Central memory CD4-positive, alpha-beta T cell (primary cell): ENCODE measurements around the gene SLC22A1.
"Not testable (repeated sequence)": the region's sequence is repeated elsewhere in the genome, so short reads cannot be mapped to it uniquely, and the experiment has no call there.

ENCODE experiments used
- DNase-seq: peaks from one replicate; pipeline ENCODE4 v3.0.0; 2022
- total RNA-seq, 3 experiments: gene quantifications; one replicate each; lab custom pipeline; 2026; lab: John Stamatoyannopoulos, UW

The SLC22A1 gene
- 0.19 to 0.92 (median 0.60) reads per million in 3 experiments for total RNA-seq

- no peak for DNase-seq
These were observed at the start of gene SLC22A1 for GRCh38 chr6:160121558-160121957. SLC22A1 (plus strand) TSS chr6:160121815; CDS start chr6:160121936, 121 bp downstream.

DNA sequence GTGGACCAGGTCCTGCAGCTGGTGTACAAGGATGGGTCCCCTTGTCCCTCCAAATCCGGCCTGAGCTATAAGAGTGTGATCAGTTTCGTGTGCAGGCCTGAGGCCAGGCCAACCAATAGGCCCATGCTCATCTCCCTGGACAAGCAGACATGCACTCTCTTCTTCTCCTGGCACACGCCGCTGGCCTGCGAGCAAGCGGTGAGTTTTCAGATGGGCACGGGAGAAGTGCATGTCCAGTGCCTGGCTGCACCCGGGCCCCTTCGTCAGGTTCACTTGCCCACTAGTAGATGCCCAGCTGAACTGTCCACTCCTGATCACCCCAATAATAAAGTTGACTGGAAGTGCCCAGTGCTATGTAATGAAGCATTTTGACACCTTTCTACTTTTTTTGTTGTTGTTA is 48.3 kb upstream of the SLC22A1 start:
- DNase-seq, result no peak

- no peak for DNase-seq
These were observed 45.6 kb upstream of the SLC22A1 start for GRCh38 chr6:160076009-160076408.

DNA sequence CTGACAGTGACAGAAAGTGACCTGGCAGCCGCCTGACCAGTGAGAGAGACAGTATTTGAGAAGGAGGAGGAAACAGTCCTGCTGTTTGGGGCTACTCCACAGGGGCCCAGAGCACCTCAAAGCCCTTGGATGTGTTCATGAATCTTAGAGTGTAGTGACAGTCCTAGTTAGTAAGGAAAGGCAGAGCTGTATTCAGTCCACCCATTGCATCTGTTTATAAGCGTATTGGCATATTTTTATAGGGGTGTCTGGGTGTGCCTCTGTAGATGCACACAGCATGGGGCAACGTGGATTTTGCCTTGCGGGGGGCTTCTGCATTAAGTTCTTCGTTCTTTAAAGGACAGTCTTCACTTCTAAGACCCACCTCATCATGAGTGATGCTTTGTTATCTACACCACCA is 44.6 kb upstream of the SLC22A1 start:
- DNase-seq, result no peak

GRCh38 chr6:160077526-160077925 is 44.1 kb upstream of the SLC22A1 start:
- DNase-seq, result no peak

DNA sequence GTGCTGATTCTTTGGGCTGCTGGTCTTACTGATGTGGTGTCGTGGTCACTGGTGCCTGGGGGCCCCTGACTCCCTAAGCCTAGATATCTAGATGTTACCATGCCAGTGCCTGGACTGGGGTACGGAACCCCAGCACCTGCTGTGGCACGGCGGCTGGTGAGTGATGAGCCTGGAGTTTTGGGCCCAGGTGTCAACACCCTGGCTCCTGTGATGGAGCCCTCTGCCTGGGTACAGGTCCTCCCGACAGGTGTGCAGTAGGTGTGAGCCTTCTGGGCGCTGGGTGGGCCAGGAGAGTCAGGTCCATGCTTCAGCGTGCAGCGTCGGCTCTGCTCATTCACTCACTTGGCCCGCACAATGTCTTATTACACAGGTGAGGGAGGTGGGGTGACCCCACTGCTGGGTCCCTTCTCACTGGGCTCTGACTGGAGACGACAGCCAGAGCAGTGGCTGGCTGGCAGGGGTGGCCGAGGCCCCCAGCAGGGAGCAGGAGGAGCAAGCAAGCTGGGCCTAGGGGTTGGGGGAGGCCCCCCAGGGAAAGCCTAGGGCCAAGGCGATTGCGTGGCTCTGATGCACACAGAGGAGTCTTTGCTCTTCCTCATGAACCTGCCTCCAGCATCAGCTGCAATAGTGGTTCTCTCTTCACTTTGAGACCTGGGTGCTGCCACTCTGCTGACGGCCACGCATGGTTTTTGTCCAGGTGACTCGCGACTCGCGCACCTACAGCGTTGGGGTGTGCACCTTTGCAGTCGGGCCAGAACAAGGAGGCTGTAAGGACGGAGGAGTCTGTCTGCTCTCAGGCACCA is 42.5 kb upstream of the SLC22A1 start:
- no peak for DNase-seq

DNA sequence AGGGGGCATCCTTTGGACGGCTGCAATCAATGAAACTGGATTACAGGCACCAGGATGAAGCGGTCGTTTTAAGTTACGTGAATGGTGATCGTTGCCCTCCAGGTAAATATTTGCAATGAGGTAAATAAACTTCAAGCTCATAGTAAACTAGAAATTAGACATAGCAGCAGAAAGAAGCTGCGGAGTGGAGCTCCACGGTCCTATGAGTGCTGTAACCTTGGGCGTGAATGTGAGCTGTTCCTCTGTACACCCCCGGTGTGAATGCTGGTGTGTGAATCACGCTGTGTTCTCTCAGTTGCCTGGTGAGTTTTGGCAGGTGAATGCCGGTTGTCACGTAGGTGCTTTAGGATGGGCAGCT is 42.0 kb upstream of the SLC22A1 start:
- no peak for DNase-seq

- DNase-seq, result no peak
These were observed 41.5 kb upstream of the SLC22A1 start for GRCh38 chr6:160080097-160080496.

- no peak for DNase-seq
These were observed 40.2 kb upstream of the SLC22A1 start for GRCh38 chr6:160081398-160081797.

GRCh38 chr6:160082627-160083026 is 39.0 kb upstream of the SLC22A1 start:
- no peak for DNase-seq

DNA sequence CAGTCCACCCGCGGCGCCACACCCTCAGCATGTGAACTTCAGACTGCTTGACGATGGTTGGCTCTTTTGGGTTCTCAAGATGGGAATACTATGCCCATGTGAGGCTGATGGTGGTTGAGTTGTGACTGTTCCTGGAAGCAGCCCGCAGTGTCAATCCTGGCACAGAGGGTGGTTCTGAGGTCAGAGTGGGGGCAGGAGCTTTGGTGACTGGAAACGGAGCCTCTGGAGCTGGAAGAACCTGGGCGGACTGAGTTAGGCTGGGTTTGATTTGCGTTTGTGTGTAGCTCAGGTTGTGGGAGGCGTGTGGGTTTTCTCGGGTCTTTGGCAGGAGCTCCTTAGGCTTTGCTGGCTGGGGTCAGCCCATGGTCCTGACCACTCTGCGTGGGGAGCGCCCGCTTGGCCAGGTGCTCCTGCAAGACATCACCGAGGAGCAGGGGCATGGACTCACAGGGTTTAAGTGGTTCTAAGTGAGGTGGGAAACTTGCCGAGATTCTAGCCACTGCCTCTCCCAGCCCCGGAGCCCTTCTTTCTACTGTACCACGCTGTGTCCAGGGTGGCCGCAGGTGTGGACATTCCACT is 37.3 kb upstream of the SLC22A1 start:
- DNase-seq, result no peak

- DNase-seq, result no peak
These were observed 36.4 kb upstream of the SLC22A1 start for GRCh38 chr6:160085226-160085625.

DNA sequence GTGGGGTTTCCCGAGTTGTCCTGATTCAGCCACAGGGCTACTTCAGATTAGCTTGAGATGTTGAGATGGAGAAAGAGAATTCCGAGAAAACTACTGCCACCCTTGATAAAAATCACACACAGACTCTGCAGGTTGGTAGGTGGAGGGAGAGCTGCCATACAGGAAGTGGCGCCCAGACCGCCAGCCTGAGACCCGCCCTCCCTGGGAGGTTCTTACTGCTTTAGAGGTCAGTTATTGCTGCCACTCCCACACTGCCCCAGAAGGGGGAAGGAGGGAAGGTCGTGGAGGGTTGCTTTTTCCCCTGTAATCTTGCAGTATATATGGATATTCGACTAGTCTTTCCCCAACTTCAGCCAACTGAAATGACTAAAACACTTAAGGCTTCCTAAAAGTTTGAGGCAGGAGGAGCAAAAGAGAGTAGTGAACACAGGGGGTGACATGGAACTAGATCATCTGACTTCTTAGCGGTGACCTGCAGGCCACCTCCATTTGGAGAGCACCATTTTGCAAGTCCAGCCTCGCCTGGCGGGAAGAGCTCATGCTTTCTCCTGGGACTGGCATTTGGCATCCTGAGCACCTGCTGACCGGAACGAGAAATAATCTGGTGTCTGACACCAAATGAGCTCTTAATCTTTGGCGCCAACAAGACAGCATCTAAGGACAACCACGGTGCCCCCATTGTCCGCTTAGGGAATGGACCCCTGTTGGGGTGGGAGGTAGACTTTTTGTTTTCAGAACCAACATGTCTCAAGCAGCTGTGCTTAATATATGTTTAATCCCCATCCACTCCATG is 35.7 kb upstream of the SLC22A1 start:
- no peak for DNase-seq

GRCh38 chr6:160086754-160087153 is 34.9 kb upstream of the SLC22A1 start:
- no peak for DNase-seq

DNA sequence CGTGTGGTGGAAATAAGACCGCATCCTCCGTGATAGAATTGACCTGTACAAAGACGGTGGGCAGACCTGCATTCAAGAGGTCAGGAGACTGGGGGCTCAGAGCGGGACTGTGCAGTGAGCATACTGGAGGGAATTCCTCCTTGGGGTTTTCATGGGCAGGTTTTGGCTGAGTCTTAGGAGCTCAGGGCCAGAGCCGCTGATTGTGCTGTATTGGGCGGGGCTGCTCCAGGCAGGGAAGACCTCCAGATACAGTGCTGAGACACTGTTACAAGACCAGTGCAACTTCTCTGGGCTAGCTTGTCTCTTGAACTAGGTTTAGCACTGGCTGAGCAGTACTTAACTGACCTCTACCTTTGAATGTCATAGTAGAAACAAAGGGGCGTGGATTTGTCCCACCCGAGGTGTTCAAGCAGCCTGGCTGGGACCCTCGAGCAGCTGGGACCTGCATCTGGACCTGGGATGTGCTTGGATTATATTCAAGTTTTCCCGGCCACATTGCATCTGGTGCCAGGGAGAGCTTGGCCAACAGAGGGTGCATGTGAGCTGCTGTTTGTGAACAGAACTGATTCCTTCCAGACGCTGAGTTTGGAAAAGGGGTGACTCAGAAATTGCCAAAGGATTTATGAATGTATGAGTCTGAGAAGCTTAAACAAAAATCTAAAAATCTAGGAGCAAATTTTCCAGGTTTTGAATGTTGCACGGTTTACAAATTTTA is 33.4 kb upstream of the SLC22A1 start:
- DNase-seq, result no peak

DNA sequence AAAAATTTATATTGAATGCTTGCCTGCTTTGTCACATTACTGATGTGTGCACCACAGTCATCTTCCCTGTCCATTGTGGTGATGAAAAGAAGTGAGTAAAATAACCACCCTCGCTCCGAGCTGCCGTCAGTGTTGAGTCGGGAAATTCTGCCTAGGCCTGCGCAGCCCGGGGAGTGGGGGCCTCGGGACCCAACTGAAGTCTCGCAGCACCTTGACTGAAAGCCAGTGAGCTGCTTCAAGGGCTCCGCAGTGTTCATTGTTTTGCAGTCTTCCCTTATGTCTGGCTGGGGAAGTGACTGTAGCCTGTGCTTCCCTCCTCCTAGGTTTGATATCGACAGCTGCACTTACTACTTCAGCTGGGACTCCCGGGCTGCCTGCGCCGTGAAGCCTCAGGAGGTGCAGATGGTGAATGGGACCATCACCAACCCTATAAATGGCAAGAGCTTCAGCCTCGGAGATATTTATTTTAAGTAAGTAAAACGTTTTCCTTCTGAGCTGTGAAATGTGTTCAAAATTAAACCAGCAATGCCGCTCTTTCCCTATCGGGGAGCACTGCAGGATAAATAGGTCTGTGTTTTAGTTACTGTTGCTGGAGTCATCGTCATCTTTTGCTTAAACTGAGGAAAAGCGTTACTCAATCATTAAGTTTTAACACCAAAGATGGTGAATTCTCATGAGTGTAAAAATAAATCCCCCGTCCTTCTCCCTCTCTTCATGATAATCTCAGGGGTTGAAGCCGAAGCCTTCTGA is 32.7 kb upstream of the SLC22A1 start:
- DNase-seq, result no peak

DNA sequence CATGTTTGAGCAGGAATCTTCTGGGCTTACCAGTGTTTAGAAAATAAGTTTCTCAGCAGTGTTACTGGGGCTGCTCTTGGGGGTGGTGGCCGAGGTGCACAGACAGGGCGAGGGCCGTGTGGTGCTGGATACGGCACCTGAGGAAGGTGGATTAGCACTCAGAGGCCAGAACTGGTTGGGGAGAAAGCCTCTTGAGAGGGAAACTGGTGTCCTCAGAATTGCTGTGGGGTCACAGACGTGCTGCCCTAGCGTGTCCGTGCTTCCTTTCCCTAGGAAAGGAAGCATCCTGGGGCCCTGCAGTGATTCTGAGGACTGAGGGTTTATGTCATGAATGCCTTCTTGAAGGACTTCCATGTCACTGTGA is 32.1 kb upstream of the SLC22A1 start:
- DNase-seq, result no peak

- not testable (repeated sequence) for DNase-seq
These were observed 31.0 kb upstream of the SLC22A1 start for GRCh38 chr6:160090442-160091239.

- DNase-seq, result not testable (repeated sequence)
These were observed 29.4 kb upstream of the SLC22A1 start for GRCh38 chr6:160092176-160092575.

DNA sequence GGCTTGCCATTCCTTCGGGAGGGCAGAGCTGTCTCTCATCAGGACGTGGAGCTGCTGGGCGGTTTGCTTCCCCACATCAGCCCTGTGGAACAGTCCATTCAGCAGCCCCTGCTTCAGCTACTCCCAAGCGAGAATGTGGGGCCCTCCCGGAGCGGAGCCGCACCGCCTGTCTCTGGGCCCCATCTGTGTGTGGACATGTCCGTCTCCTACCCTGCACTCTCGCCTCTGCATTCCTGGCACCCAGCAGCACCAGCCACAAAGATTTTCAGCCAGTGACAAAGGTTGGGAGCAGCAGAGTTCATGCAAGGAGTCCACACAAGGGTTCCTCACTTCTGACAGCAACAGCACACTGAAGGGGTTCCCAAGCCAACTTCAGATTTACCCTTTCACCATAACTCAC is 29.0 kb upstream of the SLC22A1 start:
- no peak for DNase-seq

GRCh38 chr6:160093061-160093460 is 28.6 kb upstream of the SLC22A1 start:
- no peak for DNase-seq

DNA sequence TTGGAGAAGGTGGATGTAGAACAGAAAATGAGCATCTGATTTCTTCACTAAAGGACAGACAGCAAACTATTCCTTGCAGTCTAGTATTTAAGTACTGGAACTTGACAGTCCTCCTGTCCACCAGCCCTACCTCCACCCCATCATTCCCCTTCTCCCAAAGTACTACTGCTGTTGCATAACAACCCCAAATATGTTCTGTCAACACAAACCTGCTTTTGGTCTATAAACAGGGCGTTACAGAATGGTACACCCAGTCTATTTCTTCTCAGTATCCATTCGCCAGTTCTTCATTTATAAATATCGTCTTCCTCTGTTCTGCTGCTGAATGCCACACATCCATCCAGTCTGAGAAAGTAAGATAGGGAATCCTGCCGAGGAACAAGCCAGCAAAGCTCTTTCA is 27.7 kb upstream of the SLC22A1 start:
- DNase-seq, result no peak
